ENCODE data around the gene HERC2. TPM values are rescaled to one million over a fixed set of nuclear protein-coding genes. Genes with fewer than 3 reads are reported as not detected.

HERC2 gene
- total RNA-seq, 1 experiment from 2014 or later = 69.2 TPM

- Histone ChIP-seq H4K91ac (ENCODE audit: insufficient read length, low read depth, low read length) (no peak overlapping the region), H3K23ac (ENCODE audit: insufficient read length, low read depth, low read length) (no peak overlapping the region), H3K4ac (ENCODE audit: low read depth, low read length) (no peak overlapping the region), H2BK120ac (ENCODE audit: low read depth, low read length, poor library complexity, severe bottlenecking) (no peak overlapping the region), H2BK12ac (ENCODE audit: insufficient read length, low read depth, low read length) (no peak overlapping the region), H3K9me3 (ENCODE audit: control insufficient read depth, low read depth, low read length) (peaks cover 6% of the 10 kb centered on the region), H3K79me1 (ENCODE audit: insufficient read depth, low read depth, low read length, poor library complexity, severe bottlenecking) (no peaks in the 10 kb centered on the region), H3T11ph (ENCODE audit: low read length) (no peak overlapping the region), H4K5ac (ENCODE audit: insufficient read length, low read depth, low read length) (no peak overlapping the region), H3K23me2 (ENCODE audit: insufficient read length, low read depth, low read length, poor library complexity, severe bottlenecking) (no peaks in the 10 kb centered on the region), H2BK15ac (ENCODE audit: low read depth, low read length) (no peak overlapping the region), H2BK5ac (ENCODE audit: insufficient read length, low read length) (no peak overlapping the region), H3K18ac (ENCODE audit: insufficient read length, low read depth, low read length) (no peak overlapping the region), H4K20me1 (ENCODE audit: control insufficient read depth, insufficient read depth, insufficient read length) (no peaks in the 10 kb centered on the region), H3K4me1 (ENCODE audit: insufficient read depth, low read length) (no peaks in the 10 kb centered on the region), H3K9ac (ENCODE audit: extremely low read depth, insufficient read length, low read length) (no peak overlapping the region), H2BK20ac (ENCODE audit: low read depth, low read length, poor library complexity, severe bottlenecking) (no peak overlapping the region), H3K14ac (ENCODE audit: insufficient read depth, low read length) (no peak overlapping the region), H3K27me3 (ENCODE audit: insufficient read depth, low read length) (no peaks in the 10 kb centered on the region), H3K79me2 (ENCODE audit: insufficient read depth, low read length) (no peaks in the 10 kb centered on the region), H4K8ac (replicated peaks; ENCODE audit: insufficient read length, low read depth, low read length) (no peak overlapping the region), H3K4me2 (ENCODE audit: insufficient read depth, insufficient read length, low read length) (no peak overlapping the region), H3K27ac (ENCODE audit: insufficient read length, low read depth, low read length) (no peak overlapping the region), H3K56ac (ENCODE audit: insufficient read length, low read depth, low read length) (no peak overlapping the region), H2AK5ac (ENCODE audit: insufficient read length, low read length) (no peak overlapping the region), H2AFZ (ENCODE audit: low read length) (no peak overlapping the region)
- TF ChIP-seq CTCF (conservative IDR thresholded peaks at IDR 0.05) = no peak
- no peak for DNase-seq
- Mint-ChIP-seq H3K4me1 (no peaks in the 10 kb centered on the region), H3K9me3 (peaks cover 0 to 8% of the 10 kb centered on the region in 2 experiments; a peak in 1 of 5 replicates), H3K27ac (no peak overlapping the region), H3K4me3 (no peak overlapping the region), H3K36me3 (ENCODE audit: insufficient read depth in 1 of 3, low read depth in 3 of 3) (peaks cover 67 to 82% (median 79%) of the 10 kb centered on the region in 3 experiments), H3K27me3 (ENCODE audit: low read depth) (no peaks in the 10 kb centered on the region)
- no CpG with 5 or more reads among the region's 5 CpGs for WGBS (ENCODE audit: extremely low coverage, insufficient read length, low lambda C conversion rate)
These were observed 75.4 kb downstream of the HERC2 start for GRCh38 chr15:28246605-28247004.

Data from H9 (cell line).